HG02981 (cell line): Measurements from ENCODE around the gene TTI1.

ENCODE experiments used
- ATAC-seq: cut with Tn5 transposase; IDR thresholded peaks from one replicate; pipeline ENCODE4 v1.9.1; 2021; ENCODE audit warnings: mild to moderate bottlenecking, moderate library complexity; ENCODE audit not compliant: unreplicated experiment

The TTI1 gene

GRCh38 chr20:38033330-38034107 lies at the start of gene TTI1, which contains the start of gene RPRD1B:
TSS of gene TTI1 (minus strand) at chr20:38033456. CDS start at chr20:38013816, 19,640 bp downstream.
TSS of gene RPRD1B (plus strand) at chr20:38033746. CDS start at chr20:38033948, 202 bp downstream.
- ATAC-seq: peak; percentile 71

- ATAC-seq: no peak
Measured at GRCh38 chr20:38082894-38083293, 49.6 kb upstream of the TTI1 start.

- no peak for ATAC-seq
Measured at GRCh38 chr20:38081575-38081974, 48.3 kb upstream of the TTI1 start.

- ATAC-seq: no peak
Measured at GRCh38 chr20:38079353-38079752, 46.1 kb upstream of the TTI1 start.

GRCh38 chr20:38078084-38078483 lies 44.8 kb upstream of the TTI1 start:
- ATAC-seq: no peak

GRCh38 chr20:38076548-38076947 lies 43.3 kb upstream of the TTI1 start:
- ATAC-seq: no peak

- no peak for ATAC-seq
Measured at GRCh38 chr20:38075161-38075998, 42.1 kb upstream of the TTI1 start.

GRCh38 chr20:38073307-38074071 lies 40.2 kb upstream of the TTI1 start:
- no peak for ATAC-seq

GRCh38 chr20:38072898-38073297 lies 39.6 kb upstream of the TTI1 start:
- ATAC-seq: no peak

GRCh38 chr20:38067717-38068365 lies 34.6 kb upstream of the TTI1 start:
- no peak for ATAC-seq

GRCh38 chr20:38066969-38067716 lies 33.9 kb upstream of the TTI1 start:
- ATAC-seq: no peak

- no peak for ATAC-seq
Measured at GRCh38 chr20:38065764-38066375, 32.6 kb upstream of the TTI1 start.

GRCh38 chr20:38063911-38064530 lies 30.8 kb upstream of the TTI1 start:
- ATAC-seq: no peak

- no peak for ATAC-seq
Measured at GRCh38 chr20:38062890-38063289, 29.6 kb upstream of the TTI1 start.

- ATAC-seq: peak; percentile 48
Measured at GRCh38 chr20:38061109-38061508, 27.9 kb upstream of the TTI1 start.

- ATAC-seq: no peak
Measured at GRCh38 chr20:38060536-38060935, 27.3 kb upstream of the TTI1 start.

- no peak for ATAC-seq
Measured at GRCh38 chr20:38059832-38060231, 26.6 kb upstream of the TTI1 start.

GRCh38 chr20:38057351-38057972 lies 24.2 kb upstream of the TTI1 start:
- ATAC-seq: no peak

- no peak for ATAC-seq
Measured at GRCh38 chr20:38055848-38056247, 22.6 kb upstream of the TTI1 start.
